Activated gamma-delta T cell treated with Interleukin-2 at 50 U/mL for 16 hours (primary cell): ENCODE results near the gene NEGR1.

ENCODE experiments used
- DNase-seq: peaks from one replicate; pipeline ENCODE4 v3.0.0-alpha.2; 2020

NEGR1 gene

DNA sequence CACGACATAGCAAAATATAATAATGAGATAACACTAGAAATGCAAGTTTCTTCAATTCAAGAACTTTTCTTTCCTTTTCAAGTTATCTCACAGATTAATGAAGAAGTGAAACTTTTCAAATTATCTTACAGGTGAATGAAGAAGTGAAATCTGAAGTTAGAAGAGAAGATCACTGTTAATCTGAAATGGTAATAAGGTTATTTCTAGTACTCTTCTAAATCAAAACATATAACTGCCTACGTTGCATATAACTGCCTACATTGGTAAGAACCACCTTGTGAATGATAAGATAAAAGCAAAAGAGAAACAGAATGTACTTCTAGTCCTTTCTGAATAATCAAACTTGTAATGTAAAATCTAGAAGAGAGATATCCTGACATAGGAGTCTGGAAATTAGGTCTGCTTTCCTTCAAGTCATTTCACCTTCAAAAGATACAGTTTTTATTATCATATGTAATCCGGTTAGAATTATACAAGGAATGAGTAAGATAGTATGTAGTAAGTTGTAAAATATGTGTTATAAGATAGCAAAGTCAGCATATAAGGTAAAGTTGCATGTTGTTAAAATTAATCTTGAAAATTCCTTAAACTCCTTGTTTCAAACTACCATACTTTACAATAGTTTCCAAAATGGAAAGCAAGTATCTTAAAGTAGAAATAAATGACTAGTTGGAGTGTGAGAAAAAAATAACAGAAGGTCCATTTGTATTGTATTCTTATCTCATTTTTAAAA lies 679.1 kb downstream of the NEGR1 start:
- no peak for DNase-seq

DNA sequence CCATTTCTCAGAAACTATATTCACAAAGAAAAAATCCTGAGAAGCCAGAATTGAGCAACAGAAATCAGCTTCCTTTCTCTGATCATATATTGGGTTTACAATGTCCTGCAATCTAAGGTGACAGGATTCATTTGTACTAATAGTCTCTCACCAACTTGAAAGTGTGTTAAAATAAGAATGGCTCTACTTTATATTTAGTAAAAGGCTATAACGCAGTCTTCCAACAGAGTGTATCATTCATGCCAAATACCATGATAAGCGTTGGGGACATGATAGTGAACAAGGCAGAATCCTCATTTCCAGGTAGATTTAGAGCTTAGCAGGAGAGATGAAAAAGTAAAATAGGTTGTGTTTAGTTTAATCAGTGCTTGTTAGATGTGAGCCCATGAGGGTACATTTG lies 682.3 kb downstream of the NEGR1 start:
- DNase-seq, result no peak

DNA sequence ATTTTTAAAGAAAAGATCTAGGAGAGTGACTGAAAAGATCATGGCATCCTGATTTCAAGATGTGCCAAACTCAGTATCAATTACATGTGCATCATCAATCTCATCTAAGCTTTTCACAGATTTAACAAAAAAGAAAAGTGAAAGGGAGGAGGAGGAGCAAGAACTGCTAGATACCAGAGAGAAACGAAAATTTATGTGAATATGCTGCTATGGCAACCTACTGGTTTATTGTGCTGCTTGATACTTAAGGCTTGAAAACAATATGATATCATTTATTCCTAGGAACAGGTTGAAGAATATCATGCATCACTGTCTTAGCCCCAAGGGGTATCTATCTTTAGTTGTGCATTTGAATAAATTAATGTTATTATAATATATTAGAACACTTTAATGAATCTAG lies 683.0 kb downstream of the NEGR1 start:
- DNase-seq, result no peak

DNA sequence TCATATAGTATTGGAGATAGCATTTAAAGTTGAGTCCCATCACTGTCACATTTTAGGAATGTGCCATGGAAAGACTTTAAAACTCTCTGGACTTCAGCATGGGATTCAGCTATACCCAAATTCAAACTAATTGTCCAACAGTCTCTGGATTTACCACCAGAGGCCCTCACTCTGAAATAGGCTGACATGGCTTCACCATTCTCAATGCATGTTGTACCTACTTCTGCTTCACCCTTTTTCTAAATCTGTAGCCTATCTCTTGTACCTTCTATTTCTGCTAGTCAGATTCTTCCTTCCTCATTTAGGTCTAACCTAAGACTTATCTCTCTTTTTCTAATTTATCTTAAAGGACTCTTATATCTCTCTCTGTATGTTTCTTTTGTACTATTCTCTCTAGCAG lies 688.8 kb downstream of the NEGR1 start:
- DNase-seq, result no peak

DNA sequence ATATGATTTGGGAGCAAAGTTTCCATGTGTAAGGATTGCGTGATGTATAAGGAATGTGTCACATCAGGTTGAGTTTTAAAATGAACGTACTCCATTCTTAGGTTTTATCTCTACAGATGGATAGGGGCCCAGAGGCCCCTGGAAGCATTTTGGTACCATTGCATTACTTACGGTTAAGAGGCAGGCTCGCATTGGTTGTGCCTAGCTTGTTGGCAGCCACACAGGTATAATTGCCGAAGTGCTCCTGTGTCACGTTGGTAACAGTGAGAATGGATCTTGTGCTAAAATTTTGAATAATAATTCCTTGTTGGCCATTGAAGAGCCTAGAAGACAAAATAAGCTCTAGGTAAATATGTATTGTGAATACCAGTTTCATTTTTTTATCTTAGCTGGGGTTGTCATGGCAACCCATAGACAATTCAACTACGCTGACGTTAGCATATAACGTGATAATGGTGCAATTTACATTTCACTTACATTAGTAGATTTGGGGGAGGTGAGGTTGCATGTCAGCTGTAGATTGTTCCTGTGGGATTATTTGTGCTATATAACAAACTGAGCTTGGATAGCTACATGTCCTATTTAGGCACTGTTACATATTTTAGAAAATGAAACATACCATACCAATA lies 689.6 kb downstream of the NEGR1 start:
- DNase-seq, result no peak

DNA sequence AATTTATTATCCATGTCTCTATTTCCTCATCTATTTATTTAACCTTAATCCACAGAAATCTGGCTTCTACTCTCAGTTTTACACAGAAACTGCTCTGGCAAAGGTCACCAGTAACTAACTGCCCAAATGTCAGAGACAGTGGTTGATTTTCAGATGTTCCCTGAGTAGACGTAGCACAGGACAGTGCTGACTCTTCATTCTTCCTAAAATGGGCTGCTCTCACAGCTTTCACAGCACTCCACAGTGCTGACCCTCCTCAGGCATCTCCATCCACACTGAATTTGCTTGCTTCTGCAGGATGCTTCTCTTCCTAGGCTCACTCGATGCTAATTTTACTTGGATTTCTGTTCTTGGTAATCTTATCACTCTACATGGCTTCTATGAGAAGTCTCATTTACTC lies 693.3 kb downstream of the NEGR1 start:
- no peak for DNase-seq

DNA sequence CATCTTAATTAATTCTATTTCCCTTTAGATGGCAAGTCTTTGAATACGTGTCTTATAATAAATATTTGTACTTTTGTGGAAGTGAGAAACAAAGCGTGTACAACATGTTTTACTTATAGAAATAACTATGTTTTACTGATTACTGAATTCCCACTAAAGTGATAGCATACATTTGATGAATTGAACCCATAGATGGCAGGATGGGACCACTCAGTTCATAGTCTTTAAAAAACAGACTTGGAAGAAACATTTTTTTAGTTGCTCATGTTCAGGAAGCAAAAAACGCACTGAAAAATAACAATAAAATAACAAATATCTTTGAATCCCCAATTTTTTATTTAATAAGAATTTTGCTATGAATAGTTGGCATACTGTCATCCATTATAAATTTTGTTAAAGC lies 694.4 kb downstream of the NEGR1 start:
- no peak for DNase-seq

DNA sequence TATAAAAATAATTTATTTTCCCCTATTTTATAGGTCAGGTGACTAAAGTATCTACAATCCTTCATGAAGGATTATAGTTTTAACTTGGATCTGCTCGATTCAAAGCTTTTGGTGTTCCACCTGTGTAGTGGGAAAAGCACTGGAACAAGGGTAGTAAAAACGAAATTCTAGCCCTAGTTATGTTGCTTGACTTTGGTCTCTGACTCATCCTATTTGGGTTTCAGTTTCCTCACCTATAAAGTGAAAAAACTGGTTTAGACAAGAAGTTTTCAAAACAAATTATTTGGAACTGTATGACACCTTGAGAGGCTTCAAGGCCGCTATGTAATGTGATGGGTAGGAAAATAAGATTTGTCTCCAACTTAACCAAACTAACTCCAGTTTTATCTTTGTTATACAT lies 696.3 kb downstream of the NEGR1 start:
- DNase-seq, result no peak

DNA sequence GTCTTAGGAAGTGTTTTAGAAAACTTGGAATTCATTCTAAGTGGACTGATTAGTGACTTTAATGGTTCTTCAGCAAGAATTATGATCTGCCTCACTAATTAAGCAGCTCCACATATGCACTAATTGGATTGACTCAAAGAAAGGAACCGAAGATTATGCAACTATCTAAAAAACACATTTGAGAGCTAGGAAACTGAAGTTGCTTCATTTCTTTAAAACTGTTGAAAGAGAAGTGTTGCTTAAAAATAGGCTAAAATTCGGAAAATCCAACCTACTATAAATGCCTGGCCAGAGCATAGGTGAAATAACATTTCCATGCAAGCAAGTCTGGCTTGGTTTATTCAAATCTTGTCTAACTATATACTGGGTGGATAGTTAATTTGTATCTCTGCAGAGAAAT lies 698.6 kb downstream of the NEGR1 start:
- DNase-seq, result no peak

DNA sequence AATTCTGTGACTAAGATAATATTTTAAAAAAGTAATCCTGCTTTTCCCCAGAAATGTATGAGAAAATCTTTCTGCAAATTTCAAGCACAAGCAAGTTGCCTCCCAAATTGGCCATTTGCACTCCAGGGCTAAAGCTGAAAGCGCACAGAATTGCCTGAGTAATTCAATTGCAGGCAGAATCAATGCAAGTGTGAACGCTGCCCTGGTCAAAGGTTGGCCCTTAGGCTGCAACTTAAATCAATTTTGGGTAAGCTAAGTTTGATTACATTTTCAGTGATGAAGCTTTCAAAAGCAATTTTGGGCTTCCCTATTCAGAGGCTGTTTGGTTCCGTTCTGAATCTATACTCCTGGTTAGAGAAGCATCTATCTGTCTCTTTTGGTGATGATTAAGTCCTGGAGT lies 699.7 kb downstream of the NEGR1 start:
- DNase-seq, result no peak

DNA sequence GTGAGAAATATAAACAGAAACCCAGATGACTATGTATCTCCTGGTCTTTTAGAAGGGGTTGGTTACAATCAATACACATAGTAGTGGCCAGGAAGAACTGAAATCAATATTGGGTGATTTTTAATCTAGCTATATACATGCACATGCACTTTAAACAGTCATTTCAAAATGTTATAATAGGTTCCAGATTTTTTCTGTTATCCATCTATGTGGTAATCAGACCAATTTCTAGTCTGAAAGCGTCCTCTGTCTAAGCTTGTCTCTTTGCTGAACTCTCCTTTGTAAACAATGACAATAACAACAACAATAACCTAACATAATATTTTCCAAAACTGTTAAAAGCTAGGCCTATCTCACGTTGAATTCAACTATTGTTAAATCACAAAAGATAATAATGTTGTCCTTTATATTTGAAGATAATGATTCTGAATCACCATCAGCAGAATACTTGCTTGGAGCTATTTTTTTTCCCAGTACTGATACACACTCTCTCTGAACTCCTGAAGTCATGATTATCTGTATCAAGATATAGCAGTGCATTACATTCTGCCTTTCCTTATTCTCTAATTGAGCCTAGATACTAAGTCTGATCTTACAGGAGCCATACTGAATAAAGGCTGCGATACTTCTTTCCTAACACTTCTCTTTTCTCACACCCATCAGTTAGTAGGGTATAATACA lies 704.7 kb downstream of the NEGR1 start:
- no peak for DNase-seq

DNA sequence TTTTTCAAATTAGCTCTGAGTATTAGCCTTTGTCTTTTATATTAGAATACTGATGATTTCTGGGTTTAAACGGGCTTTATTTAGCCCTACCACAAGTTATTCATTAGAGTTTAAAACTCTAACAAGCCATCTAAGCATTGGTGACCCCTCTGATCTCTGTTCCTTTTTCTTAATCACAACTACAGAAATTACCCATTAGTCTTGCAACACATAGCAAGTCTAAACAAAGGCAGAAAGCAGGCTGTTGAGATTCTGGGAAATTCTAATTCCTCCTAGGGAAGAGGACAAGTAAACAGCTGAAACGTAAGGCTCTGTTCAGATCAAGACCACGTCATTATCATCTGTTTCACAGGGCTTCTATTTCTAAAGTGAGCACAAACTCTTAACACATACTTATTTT lies 710.3 kb downstream of the NEGR1 start:
- no peak for DNase-seq

DNA sequence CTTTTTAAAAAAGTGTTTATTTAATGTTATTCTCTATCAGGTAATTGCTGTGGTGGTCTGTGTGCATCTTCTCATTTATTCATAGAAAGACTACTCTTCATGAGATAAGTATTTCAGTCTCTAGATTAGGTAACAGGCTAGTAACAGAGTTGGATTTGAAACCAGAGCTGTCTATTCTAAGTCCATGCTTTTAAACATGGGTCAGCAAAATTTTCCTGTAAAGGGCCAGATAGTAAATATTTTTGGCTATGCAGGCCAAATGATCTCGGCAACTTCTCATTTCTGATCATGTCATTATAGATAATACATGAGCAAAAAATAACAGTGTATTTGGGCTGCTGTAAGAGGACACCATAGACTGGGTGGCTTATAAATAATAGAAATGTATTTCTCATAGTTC lies 715.9 kb downstream of the NEGR1 start:
- DNase-seq, result no peak

DNA sequence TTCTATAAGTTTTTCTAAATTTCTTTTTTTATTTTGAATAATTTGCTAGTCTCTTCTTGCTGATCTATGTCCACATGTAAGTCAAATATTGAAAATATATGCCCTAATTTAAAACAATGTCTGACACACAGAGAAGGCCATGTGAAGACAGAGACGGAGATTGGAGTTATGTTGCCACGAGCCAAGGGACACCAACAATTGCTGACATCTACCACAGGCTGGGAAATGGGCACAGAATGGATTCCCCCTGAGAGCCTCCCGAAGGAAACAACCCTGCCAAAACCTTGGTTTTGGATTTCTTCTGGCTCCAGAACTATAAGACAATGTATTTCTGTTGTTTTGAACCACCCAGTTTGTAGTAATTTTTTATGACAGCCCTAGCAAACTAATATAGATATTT lies 716.5 kb downstream of the NEGR1 start:
- DNase-seq, result no peak

DNA sequence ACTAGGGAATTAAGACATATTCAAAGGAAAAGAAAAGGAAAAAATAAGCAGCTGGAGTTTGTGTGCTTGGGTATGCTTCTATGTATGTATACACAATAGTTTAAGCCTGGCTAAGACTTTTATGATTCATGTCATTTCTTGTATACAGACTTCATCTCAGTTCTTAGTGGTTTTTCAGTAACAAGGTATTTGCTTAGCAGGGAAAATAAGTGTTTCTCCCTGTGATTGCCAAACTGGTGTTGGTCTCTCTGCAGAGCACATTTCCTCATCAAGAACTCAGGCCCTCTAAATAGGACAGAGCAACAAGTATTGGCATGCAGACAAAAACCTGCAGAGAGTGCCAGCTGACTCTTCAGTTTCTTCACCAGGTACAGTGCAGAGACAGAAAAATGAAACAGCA lies 717.1 kb downstream of the NEGR1 start:
- no peak for DNase-seq

DNA sequence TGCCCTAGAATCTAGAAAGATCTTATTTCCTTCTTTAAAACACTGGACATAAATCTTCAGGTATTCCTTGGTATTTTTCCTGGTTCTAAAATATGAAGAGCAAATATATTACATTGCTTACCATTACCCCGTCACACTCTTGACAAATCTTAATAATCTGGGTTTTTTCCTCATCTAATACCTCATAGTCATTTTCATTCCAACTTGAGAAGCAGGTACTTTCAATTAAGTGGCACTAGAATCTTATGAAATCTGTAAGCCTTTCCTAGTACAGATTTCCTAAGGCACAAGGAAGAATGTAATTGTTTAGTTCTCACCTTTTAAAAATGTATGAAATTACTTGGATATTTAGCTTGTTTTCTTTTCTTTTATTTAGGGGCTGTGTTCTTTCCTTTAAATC lies 720.0 kb downstream of the NEGR1 start:
- DNase-seq, result no peak

DNA sequence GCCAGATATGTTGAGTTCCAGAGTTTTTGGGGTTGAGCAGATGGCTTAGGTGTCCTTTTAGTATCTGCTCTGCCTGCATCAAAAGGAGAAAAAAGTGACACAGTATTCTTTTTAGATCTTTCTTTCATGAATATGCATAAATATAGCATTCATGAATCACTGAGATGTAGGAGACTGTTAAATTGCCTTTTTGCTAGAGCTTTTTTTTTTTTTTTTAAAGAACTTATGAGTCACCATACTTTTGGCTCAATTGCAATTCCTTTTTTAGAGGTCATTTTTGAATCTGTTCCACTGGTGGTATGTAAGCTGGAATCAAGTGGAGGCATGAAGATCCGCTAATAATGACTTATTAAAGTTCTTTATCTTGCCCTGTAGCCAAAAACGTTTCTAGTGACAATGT lies 720.6 kb downstream of the NEGR1 start:
- DNase-seq, result no peak

DNA sequence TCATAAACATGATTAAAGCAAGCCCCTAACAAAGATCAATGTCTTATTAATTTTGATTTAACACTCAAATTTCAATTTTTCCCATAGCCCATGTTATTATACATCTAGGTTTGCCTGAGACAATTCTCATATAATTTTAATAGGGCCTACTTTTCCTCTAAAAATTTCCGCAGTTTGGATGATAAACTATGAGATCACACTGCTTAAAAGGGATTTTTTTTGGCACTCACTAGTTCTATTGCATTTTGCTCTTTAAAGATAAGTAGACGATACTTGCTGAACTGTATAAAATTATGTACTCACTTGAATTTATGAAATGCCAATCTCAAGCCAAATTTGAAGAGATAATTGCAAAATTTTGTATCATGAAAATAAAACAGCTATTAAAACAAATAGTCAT lies 721.1 kb downstream of the NEGR1 start:
- no peak for DNase-seq

DNA sequence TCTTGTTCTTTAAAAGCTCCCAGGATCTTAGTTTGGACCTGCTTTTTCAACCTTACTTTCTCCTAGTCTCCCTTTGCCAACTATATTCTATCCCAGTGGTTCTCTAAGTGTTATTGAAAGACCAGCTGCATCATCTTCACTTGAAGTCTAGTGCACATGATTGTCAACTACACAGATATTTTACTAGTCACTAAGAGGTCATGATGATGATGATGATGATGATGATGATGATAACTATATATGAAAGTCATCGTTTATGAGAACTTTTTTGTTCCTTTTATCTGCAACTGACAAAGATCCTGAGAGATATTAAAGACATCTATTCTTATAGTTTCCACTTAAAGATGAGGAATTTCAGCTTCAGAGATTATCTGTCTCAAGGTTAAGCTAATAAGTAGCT lies 722.5 kb downstream of the NEGR1 start:
- DNase-seq, result no peak

DNA sequence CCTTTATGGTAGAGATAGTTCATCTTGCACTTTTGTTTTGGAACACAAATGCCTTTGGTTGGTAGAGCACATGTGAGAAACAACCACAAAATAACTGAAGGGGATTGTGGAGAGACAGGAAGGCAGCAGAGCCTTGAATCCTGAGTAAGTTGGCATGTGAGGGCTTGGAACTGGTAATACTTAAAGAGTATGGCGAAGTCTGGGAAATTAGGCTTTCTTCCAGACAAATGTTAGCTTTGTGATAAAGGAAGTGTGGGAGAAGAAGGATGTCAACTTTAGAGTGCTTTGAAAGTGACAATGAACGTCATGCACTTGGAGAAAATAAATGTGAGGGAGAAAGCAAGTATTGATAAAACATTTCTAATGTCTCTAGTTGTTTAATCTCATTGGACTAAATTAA lies 725.2 kb downstream of the NEGR1 start:
- no peak for DNase-seq

DNA sequence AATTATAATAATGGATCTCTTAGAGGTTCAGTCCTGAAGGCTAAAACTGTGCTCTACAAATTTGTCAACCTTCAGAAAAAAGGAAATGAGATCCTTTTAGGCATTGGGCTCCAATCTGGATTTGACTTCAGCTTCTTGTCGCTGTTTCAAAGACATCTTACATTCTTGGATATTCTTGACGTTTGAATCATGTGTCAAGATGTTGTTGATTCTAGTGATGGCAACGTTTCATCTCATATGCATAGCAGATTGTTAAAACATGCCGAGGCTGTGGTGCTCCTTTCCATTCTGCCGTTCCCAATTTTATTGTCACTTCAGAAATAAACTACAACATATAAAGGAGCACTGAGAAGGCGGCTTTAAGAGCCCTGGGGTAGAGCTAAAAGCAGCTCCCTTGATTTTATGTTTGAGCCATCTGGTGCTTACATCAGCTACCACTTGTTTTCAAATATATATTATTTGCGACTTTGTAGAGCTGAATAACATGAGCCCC lies 733.9 kb downstream of the NEGR1 start:
- no peak for DNase-seq

DNA sequence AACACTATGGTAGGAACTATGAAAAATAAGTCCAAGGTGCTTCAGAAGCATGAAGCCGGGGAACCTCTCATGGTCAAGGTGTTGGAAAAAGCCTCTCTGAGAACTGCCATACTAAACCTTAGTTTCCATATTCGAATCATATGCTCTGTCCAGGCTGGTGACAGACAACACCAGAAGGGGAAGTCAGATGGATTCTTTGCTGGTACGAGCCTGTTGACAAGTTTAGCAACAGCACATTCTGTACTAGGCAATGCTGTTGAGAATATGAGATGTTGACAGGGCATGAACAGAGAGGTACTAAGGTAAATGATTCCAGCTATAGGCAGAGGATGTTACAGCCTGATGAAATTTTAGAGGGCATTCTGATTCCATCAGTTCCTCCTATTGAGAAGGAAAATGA lies 740.2 kb downstream of the NEGR1 start:
- DNase-seq, result no peak

DNA sequence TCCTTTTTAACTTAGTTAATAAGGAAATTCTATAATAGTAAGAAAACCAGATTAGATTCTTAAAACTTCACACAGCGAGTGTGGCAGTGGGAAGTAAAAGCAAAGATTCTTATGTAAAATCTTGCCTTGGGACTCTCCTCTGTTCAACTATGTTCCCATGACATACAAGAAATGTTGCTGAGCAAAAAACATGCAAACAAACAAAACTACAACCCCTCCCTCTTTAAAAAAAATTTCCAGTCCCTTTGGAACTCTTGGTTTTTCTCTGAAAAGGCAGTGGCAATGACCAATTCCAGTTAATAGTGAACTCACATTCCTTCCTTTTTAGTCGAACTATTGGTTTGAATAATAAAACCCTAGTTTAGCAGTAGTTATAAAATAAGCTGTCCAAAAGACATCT lies 748.4 kb downstream of the NEGR1 start:
- no peak for DNase-seq

DNA sequence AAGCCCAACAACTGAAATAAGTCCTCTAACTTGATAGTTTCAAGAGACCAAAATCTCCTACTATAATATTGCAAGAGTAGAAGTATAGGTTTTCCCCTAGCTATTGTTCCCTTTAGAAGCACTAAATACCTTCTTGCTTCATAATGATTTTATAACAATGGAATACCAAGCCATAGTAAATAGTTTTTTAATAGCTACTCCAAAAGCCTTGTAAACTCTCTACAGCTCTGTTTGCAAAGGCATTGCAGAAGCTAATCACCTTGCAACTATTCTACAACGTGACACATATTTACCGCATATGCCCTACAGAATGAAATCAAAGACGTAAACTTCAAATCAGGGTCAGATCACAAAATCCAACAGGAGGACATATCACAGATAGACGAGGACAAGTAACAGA lies 750.0 kb downstream of the NEGR1 start:
- DNase-seq, result no peak
